HG02763 (cell line): Measurements from ENCODE around the gene FKBP8.
"Not testable (repeated sequence)": the region's sequence is repeated elsewhere in the genome, so short reads cannot be mapped to it uniquely, and the experiment has no call there.

Source experiments
- ATAC-seq: cut with Tn5 transposase; IDR thresholded peaks from one replicate; pipeline ENCODE4 v1.9.1; 2021; ENCODE audit warnings: mild to moderate bottlenecking, moderate library complexity; ENCODE audit not compliant: unreplicated experiment

The FKBP8 gene

DNA sequence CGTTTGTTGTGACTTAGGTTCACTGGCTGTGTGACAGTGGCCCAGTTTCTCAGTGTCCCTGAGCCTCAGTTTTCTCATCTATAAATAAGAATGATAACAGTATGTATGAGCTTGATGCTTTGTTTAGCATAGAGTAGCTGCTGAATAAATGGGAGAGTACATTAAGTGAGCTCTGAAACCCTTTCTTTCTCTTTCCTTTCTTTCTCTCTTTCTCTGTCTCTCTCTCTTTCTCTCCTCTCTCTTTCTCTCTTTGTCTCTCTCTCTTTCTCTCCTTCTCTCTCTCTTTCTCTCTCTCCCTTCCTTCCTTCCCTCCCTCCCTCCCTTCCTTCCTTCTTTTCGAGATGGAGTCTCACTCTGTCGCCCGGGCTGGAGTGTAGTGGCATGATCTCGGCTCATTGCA is 16.3 kb upstream of the FKBP8 start:
- ATAC-seq, result no peak

- no peak for ATAC-seq
Observed at GRCh38 chr19:18558604-18559003, 15.2 kb upstream of the FKBP8 start.

DNA sequence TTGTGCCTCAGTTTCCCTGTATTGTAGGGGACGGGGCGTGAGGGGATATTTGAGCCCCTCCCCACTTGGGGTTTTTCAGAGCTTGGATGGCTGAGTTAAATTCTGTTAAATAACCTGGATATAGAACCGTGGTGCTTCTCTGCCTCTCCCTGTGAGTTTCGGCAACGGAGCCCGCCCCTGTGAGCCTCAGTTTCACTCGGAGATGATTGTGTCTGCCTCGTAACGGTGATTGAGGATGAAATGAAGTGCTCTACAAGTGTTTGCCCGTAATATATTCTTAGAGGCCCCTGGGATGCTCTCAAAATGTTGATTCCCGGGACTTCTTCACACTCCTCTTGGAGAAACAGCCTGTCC is 14.8 kb upstream of the FKBP8 start:
- ATAC-seq, result no peak

GRCh38 chr19:18557411-18558201 is 14.2 kb upstream of the FKBP8 start, which contains the start of gene KXD1:
Gene KXD1, plus strand, starts transcription at chr19:18557870. Its CDS starts 4,187 bp downstream, at chr19:18562057.
- peak; percentile 92 for ATAC-seq

GRCh38 chr19:18551631-18552030 is 8.3 kb upstream of the FKBP8 start:
- ATAC-seq, result no peak

- peak; percentile 41 for ATAC-seq
Observed at GRCh38 chr19:18543814-18544475, 572 bp upstream of the FKBP8 start.

GRCh38 chr19:18541992-18542940 is 1.1 kb downstream of the FKBP8 start:
- ATAC-seq, result no peak

DNA sequence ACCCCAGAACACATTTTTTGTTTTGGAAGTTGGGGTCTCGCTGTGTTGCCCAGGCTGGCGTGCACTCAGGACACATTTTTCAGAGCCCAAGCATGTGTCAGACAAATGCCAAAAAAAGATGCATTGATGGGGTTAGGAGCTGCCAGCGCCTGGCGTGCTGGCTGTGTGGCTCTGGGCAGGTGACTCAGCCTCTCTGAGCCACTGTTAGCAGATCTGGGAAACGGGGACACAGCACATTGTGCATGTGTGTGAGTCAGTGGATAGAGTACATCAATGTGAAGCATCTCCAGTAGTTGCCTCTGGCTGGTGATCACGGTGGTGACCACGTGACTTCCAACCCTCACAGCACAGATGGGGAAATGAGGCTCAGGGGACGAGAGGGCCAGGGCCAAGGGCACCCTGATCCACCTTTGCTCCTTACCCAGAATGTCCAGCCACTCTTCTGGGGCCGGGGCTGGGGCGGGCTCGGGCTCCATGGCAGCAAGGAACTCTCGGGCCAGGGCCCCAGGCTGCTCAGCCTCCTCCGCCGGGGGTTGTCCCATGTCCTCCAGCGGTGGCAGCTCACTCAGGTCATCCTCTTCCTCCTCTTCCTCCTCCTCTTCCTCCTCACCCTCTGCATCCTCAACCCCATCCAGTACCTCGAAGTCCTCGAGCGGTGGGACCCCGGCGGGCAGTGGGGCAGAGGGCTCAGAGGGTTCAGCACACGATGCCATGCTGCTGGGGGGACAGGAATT is 1.9 kb downstream of the FKBP8 start:
- ATAC-seq, result no peak

DNA sequence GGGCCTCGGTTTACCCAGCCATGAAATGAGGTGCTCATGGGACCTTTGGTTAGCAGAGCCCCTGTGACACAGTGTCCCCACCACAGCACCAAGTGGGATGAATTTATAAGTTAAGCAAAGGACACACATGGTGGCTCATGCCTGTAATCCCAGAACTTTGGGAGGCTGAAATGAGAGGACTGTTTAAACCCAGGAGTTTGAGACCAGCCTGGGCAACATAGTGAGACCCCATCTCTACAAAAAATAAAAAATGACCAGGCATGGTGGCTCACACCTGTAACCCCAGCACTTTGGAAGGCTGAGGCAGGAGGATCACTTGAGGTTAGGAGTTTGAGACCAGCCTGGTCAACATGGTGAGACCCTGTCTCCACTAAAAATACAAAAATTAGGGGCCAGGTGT is 3.2 kb downstream of the FKBP8 start:
- ATAC-seq, result not testable (repeated sequence)

DNA sequence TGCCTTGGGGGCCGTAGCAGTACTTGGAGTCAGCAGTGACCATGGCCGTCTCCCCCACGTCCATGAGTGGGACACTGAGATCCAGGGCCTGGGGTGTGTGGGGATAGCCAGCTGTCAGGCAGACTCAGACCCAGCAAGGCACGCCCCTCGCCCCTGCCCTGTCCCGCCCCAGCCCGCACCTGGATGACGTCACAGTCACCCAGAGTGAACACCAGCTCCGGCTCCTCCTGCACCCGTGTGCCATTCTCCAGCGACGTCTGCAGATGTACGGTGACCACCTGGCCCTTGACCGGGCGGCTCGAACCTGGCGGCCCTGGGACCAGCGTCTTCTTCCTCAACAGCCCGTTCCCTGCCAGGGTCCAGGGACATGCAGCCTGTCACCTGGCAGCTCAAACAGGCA is 4.0 kb downstream of the FKBP8 start:
- ATAC-seq, result no peak

DNA sequence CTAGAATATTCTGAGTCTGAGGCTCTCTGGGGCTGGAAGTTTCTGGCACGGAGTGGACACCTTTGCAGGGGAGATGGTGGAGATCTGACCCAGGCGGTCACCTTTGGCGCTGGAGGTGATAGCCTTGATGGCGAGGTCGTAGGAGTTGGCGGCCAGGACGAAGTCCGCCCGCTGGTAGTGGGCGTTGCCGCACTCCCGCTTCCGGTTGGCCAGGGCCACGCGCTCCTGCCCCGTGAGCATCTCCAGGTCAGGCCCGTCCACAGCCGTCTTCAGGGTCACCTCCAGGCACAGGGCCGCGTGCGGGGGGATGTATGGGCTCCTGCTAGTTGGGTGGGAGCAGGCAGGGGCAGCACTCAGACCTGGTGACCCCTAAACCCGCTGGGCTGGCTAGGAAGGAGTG is 5.3 kb downstream of the FKBP8 start:
- no peak for ATAC-seq

DNA sequence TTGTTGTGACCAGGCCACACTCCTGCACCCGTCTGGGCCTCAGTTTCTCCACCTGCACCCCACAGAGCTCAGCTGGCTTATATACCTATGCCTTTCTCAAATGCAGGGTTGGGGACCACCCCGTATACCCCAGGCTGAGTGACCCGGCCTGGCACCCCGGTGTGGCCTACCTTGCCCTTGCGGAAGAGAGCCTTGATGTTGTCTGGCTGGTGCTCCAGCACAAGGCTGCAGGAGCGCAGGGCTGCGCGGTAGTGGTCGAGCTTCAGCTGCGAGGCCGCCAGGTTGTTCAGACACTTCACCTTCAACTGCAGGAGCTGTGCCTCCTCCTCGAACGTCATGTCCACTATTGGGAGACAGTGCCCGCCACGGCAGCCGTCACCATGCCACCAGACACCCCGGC is 5.9 kb downstream of the FKBP8 start:
- ATAC-seq, result no peak

- ATAC-seq, result no peak
Observed at GRCh38 chr19:18536475-18536874, 6.9 kb downstream of the FKBP8 start.

DNA sequence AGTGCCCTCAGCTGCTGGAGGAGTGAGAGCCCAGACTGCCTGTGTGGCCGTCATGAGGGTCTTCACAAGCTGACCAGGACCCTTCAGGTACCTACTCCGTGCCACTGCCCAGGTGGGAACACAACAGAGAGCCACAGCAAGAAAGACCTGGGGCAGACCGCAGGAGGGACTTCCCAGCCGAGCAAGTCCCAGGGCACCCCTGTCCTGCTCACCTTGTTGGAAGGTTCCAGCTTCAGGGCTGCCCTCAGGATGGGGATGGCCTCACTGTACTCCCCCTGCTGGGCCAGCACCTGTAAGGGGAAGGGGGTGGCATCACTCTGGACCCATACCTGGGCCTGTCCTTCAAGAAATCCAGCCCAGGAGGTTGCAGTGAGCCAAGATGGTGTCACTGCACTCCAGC is 10.3 kb downstream of the FKBP8 start:
- ATAC-seq, result no peak

- no peak for ATAC-seq
Observed at GRCh38 chr19:18532168-18532890, 11.0 kb downstream of the FKBP8 start.

DNA sequence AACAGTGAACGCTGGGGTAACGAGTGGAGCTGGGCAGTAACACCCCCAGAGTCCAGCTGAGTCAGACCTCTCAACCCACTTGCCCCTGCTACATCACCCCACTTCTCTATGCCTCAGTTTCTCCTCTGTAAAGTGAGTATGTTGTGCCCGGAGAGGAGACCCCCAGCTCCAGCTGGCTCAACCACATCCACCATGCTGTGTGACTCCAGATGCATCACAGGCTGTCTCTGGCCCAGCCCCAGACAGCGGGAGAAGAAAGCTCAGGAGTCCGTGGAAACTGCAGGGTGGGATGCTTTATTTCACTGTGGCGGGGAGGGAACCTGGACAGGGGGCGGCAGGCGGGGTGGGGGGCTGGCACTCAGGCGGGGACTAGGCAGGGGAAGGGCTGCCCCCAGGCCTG is 11.9 kb downstream of the FKBP8 start:
- ATAC-seq, result no peak

- no peak for ATAC-seq
Observed at GRCh38 chr19:18529782-18530181, 13.6 kb downstream of the FKBP8 start.

DNA sequence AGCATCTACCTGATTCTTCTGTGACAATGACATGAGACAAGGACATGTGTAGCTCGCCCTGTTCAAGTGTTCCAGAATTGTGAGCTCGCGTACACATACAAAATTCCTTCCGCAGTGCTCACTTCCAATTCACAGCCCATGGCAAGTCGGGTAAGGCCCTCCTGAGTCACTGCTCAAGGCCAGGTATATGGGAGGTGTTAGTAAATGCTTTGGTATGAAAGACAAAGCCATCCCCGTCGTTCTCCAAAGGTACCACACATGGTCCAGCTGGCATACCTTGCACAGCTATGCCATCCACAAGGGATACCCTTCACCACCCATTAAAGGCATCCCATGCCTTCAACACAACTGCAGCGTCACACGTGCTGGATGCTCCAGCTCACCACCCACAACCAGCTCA is 17.1 kb downstream of the FKBP8 start:
- ATAC-seq, result no peak

- no peak for ATAC-seq
Observed at GRCh38 chr19:18523841-18524240, 19.5 kb downstream of the FKBP8 start.

GRCh38 chr19:18522862-18523440 is 20.4 kb downstream of the FKBP8 start:
- not testable (repeated sequence) for ATAC-seq
